GOT3 (cell line): ENCODE data around the gene EMD.
A peak's percentile ranks its signal among the peaks of the same experiment; 100 is the strongest.

Source experiments
- DNase-seq: peaks from one replicate; lab custom pipeline; 2025; ENCODE audit warnings: mixed read lengths; lab: John Stamatoyannopoulos, UW

The EMD gene

DNA sequence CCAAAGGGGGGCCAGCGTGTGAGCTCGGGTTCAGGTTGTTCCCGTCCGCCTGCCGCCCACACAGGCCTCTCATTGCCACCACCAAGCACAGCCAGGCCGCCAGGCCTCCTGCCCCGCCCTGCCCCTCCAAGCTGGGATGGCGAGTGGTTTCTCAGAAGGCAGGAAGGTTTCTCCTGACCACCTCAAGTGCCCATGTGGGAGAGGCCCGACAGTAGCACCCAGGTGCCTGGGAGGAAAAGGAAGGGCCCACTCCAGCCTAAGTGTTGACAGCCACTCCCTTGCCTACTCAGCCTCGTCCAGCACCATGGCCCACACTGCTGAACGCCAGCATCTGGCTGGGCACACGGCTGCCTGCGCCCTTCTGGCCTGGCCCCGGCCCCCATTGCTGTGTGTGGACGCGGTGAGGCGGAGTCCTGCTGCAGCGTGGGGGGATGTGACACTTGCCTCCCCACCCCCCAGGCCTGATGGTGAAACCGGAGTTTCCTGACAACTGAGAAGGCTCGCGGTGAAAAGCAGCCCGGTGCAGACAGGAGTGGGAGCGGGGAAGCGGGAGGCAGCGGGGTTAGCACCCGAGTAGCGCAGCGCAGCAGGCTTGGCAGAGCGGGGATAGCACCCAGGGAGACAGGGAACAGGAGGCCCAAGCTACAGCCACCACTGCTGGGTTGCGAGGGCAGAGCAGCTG is 23.9 kb upstream of the EMD start:
- DNase-seq: no peak

- DNase-seq: no peak
Measured at GRCh38 chrX:154355776-154356140, 23.3 kb upstream of the EMD start.

DNA sequence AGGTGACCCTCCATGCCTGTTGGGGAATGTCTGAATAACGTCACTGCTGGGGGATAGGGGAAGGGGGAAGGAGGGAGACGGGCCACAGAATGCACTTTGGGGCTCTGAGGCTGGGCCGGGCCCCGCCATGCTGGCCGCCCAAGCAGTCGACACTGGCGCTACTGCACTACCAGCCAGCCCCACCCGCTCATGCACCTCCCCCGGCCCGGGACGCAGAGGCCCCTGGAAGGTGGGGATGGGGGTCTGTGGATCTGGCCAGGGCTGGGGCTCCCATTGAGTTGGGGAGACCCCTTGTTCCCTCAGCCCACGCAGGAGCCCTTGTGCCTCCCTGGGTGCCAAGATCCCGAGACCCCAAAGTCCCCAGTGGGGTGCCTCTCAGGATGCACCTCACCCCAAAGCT is 22.5 kb upstream of the EMD start:
- no peak for DNase-seq

DNA sequence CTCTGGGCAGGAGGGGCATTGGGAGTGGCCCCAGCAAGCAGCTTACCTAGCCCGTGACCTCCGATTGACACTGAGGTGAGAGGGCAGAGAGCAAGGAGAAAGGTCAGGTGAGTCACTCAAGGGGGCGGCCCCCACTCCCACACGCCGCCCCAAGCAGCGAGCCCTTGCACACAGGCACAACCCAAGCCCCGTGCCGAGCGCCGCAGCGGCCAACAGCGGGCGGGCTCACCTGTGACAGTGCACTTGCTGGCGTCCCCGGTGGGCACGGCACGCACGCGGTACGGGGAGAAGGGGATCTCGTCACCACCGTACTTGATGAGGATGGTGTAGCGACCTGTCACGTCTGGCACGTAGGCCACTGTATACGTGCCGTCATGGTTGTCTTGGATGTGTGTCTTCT is 21.9 kb upstream of the EMD start:
- no peak for DNase-seq

GRCh38 chrX:154358011-154358410 is 21.1 kb upstream of the EMD start:
- DNase-seq: no peak

DNA sequence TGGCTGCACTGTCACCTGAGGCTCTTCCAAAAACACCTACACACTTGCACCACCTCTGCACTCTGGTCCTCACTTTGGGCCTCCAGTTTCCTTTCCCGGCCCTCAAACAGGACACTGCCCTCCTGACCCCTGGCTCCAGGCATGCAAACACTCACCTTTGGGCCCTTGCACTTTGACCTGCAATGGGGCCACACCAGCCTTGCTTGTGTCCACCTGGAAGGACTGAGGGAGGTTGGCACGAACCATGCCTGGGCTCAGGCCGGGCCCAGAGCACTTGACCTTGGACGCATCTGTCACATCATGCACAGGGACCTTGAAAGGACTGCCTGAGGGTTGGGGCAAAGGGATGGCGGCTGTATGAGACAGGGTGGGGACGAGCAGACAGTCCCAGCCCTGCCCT is 20.3 kb upstream of the EMD start:
- no peak for DNase-seq

- DNase-seq: no peak
Measured at GRCh38 chrX:154359362-154360154, 19.5 kb upstream of the EMD start.

DNA sequence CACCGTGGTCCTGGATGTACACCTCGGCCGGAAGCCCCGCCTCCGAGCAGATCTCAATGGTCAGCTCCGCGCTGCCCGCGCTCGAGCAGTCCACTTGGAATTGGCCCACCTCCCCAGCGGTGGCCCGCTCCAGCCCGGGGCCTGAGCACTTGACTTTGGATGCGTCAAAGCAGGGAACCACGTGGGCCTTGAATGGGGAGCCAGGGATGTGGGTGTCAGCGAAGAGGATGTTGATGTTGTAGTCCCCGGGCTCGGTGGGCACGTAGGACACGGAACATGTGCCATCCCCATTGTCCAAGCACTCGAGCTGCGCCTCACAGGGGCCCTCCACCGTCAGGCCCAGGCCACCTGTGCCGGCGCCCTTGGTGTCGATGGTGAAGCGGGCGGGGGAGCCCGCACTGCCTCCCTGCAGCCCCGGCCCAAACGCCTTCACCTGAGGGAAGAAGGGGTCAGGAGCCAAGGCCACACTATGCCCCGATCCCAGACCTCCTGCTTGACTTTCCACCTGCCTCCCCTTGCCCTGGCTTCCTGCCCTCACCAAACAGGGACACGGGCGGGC is 18.9 kb upstream of the EMD start:
- DNase-seq: no peak

DNA sequence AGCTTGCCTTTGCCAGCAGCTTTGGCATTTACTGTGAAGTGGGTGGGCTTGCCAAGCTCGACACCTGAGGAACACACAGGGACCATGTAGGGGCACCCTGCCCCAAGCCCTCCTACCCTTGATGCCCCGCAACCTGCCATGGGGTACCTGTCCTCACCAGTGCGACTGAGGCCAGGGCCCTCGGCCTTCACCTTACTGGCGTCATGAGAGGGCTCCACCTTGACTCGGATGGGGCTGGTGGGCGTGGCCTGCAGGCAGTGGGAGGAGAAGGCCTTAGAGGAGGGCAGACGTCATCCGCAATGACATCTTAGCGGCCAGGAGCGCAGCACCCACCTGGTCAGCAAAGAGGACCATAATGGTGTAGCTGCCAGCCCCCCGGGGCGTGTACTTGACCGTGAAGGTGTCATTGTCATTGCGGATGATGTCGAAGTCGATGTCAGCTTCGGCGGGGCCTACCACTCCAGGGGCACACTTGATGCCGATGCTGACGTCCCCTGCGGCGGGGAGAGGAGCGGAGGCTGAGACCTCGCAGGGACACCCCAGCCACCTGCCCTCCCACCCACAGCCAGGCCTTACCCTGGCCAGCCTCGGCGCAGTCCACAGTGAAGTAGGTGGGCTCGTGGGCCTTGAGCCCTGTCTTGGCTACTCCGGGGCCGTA is 16.9 kb upstream of the EMD start:
- no peak for DNase-seq

- DNase-seq: no peak
Measured at GRCh38 chrX:154363706-154364439, 15.2 kb upstream of the EMD start.

DNA sequence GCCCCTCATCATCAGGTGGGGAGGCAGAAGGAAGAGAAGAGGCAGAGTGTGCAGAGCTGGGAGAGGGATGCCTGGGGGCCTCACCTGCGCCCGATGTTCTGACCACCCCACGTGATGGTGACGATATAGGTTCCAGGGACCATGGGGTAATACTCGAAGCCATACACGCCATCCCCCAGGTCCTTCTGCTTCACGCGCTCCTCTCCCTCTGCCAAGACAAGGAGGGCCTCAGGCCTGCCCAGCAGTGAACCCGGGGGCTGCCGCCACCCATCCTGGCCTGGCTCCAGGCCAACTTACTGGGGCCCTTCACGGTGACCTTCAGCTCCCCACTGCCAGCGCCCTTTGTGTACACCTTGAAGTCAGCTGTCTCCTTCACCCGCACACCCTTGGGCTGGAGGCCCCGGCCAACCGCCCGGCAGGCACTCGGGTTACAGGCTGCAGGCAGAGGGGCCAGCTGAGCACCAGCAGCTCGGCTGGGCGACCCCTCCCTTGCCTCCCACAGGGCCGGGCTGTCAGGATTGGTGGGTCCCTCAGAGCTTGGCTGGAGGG is 14.0 kb upstream of the EMD start:
- no peak for DNase-seq

- DNase-seq: no peak
Measured at GRCh38 chrX:154365997-154366665, 13.0 kb upstream of the EMD start.

- no peak for DNase-seq
Measured at GRCh38 chrX:154366666-154367055, 12.4 kb upstream of the EMD start.

- no peak for DNase-seq
Measured at GRCh38 chrX:154367474-154368308, 11.4 kb upstream of the EMD start.

GRCh38 chrX:154368630-154369448 is 10.3 kb upstream of the EMD start:
- DNase-seq: peak; percentile 55

DNA sequence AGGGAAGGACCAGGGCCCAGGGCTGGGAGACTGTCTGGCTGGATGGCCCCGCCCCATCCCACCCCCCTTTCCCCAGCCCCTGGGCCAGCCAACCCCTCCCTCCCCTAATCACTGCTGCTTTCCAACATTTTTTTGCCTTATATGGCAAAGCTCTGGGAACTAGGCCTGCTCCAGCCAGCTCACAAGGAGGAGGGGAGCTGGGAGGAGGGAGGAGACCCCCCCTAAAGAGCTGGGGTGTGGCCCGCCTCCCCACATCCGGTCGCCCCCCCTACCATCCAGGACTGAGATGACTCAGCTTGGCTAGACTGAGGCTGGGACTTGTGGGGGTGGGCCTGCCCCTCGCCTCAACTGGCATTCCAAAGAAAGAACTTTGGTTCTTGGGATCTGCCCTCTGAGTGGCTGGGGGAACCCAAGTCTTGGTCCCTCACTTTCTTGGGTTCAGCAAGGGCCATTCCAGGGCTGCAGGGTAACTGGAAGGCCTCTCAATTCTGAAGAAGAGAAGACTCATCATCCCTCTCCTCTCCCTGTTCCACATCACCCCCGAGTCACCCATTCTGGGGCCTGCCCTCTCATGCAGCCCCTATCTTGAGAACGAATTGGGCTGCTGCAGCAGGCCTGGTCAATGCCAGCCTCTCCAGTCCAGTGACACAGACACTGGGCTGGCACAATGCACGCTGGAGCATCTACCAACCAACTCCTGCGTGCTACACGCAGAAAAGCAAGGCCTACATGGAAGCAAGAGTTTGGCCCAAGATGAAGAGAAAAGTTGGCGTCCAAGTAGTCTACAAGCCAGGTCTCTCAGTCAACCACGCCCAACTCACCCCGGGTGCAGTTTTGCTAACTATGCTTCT is 9.4 kb upstream of the EMD start:
- peak; percentile 58 for DNase-seq

DNA sequence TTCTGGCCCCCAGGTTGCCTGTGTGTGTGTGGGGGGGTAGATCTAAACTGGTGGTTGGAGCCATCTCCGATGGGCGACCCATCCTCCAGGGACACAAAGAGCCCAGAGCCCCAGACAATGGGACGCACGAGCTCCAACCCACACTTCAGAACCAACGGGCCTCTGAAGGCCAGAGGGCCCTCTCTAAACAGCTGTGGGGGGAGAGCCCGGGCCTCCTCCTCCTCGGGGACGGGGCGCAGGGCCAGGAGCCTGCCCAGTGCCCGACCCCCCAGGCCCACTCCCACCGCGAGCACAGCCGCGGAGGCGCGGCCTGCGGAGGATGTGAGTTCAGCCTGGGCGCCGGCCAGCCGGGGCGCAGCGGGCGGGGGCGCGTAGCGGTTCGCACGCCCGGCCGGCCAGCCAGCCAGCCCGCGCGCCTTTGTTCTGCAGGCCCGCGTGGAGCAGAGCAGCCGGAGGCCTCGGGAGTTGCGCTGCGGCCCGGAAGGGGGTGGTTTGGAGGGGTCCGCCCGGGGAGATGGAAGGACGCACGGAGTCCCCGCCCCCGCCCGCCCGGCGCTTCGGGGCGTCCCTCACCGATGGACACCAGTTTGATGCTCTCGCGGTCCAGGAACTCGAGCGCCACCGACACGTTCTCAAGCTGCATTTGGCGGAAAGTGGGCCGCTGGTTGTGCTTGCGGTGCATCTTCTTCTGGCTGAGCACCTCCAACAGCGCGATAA is 8.6 kb upstream of the EMD start:
- DNase-seq: no peak
